GM12864 (cell line): ENCODE data around the gene STX17.

ENCODE experiments used
- DNase-seq: peaks from one replicate; pipeline ENCODE4 v3.0.0-alpha.2; 2011; ENCODE audit warnings: low read depth
- H3K4me3 ChIP-seq: 2 replicates; pipeline ENCODE4 v1.5.1; 2011; ENCODE audit warnings: mild to moderate bottlenecking, low read depth, low read length, control low read depth
- CTCF ChIP-seq: IDR thresholded peaks from 2 replicates; pipeline ENCODE4 v1.5.1; 2011; ENCODE audit warnings: low read depth, mild to moderate bottlenecking, moderate library complexity, low read length, control low read depth, inconsistent platforms; ENCODE audit errors: missing control alignments

Gene STX17

DNA sequence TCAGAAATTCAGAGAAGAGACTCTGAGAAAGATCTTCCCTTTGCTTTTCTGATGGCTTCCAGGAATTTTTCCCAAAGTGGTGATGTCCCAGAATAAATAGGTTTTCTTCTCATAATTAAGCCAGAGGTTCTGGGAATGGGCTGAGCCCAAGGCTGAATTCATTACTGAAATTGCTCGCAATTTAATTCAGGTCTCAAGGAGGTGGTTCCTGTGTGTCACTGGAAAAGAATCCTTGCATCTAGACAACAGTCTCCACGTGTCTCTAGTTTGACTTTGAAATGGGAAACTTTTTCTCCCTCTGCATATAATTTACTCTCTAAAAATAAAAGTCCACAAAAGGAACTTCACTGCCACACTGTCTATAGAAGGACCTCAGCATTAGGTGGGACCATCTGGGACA lies 27.8 kb upstream of the STX17 start:
- no peak for DNase-seq
- no peak overlapping the region for H3K4me3 ChIP-seq
- no peak for TF ChIP-seq CTCF

- DNase-seq = no peak
- TF ChIP-seq CTCF = no peak
- no peak overlapping the region for H3K4me3 ChIP-seq
Measured at GRCh38 chr9:99881769-99882168, 24.7 kb upstream of the STX17 start.

- no peak for DNase-seq
- H3K4me3 ChIP-seq = no peak overlapping the region
- no peak for TF ChIP-seq CTCF
Measured at GRCh38 chr9:99885747-99886146, 20.7 kb upstream of the STX17 start.

DNA sequence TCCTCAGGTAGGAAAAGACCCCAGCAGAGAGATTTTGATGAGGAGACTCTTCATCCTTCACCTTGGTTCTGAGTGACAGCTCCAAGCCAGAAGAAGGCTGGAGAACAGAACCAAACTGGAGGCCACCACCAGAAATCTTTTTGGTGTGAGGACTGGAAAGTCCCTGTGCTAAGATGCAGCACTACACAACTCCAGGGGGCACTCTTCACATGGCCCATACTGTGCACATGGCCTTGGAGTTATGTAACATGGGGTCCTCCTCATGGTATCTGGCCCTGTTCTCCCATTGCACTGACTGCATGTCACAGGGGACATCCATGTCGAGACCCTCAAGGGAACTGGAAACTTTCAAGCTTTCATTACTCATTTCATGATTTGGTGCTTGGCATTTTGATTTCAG lies 17.3 kb upstream of the STX17 start:
- DNase-seq = no peak
- no peak overlapping the region for H3K4me3 ChIP-seq
- TF ChIP-seq CTCF = peak; percentile 43

DNA sequence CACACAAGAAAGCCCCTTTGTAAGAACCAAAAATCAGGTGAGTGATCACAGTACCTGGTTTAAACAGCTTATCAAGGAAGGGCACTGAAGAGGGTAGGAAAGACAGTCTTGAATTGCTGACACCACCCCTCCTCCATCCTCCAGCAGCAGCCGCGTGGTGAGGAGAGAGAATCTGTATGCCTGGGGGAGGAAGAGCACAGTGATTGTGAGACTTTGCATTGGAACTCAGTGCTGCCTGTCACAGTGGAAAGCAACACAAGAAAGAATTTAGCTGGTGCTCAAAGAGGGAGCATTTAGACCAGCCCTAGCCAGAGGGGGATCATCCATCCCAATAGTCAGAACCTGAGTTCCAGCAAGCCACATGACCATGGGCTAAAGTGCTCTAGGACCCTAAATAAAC lies 11.6 kb upstream of the STX17 start:
- TF ChIP-seq CTCF = no peak
- DNase-seq = no peak
- H3K4me3 ChIP-seq = no peak overlapping the region

DNA sequence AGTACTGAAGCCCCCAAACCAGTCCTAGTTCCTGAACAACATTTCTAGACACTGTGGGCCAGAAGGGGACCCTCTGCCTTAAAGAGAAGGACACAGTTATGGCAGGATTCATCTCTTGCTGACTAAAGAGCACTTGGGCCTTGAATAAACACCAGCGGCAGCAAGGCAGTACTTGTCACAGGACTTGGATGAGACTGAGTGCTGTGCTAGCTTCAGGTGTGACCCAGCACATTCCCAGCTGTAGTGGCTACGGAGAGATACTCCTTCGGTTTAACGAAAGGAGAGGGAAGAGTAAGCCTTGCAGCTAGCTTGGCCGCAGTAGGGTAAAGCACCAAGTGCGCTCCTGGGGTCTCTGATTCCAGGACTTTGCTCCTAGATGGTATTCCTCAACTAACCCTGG lies 10.9 kb upstream of the STX17 start:
- TF ChIP-seq CTCF = no peak
- no peak for DNase-seq
- H3K4me3 ChIP-seq = no peak overlapping the region

DNA sequence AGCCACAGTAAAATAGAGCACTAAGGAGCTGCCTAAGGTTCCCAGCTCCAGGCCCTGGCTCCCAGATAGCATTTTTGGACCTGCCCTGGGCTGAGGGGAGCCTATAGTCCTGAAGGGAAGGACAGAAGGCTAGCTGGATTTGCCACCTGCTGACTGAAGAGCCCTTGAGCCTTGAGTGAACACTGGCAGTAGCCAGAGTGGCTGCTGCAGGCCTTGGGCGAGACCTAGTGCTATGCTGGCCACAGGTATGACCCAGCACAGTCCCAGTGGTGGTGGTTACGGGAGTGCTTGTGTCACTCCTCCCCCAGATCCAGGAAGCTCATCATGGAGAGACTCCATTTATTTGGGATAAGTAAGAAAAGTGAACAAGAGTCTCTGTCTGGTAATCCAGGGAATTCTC lies 10.3 kb upstream of the STX17 start:
- H3K4me3 ChIP-seq = no peak overlapping the region
- no peak for DNase-seq
- no peak for TF ChIP-seq CTCF
